Esophagus (tissue), 2 donors: ENCODE results near the gene NUCKS1. TPM values are rescaled to one million over a fixed set of nuclear protein-coding genes. Genes with fewer than 3 reads are reported as not detected.

ENCODE experiments used
- H3K27ac ChIP-seq, 2 donors: one replicate each; pipeline ENCODE4 v1.5.1; 2013; ENCODE audit warnings: low read depth in 2 of 2, mild to moderate bottlenecking in 2 of 2, inconsistent platforms in 1 of 2, low read length in 1 of 2, moderate library complexity in 1 of 2
- H3K27me3 ChIP-seq, 2 donors: one replicate each; pipeline ENCODE4 v1.6.1; 2013; ENCODE audit warnings: low read length in 2 of 2, control low read depth in 1 of 2, mild to moderate bottlenecking in 1 of 2; ENCODE audit not compliant: insufficient read depth in 2 of 2, control insufficient read depth in 1 of 2
- H3K36me3 ChIP-seq, 2 donors: one replicate each; pipeline ENCODE4 v1.6.1; 2013; ENCODE audit warnings: low read length in 1 of 2; ENCODE audit not compliant: control insufficient read depth in 2 of 2, insufficient read depth in 2 of 2
- H3K4me1 ChIP-seq, 2 donors: one replicate each; pipeline ENCODE4 v1.6.1; 2013; ENCODE audit warnings: low read length in 1 of 2; ENCODE audit not compliant: control insufficient read depth in 2 of 2, insufficient read depth in 2 of 2
- H3K4me3 ChIP-seq, 2 donors: one replicate each; pipeline ENCODE4 v1.5.1; 2013; ENCODE audit warnings: low read length in 2 of 2, mild to moderate bottlenecking in 2 of 2, low read depth in 1 of 2, moderate library complexity in 1 of 2
- H3K9me3 ChIP-seq, 2 donors: one replicate each; pipeline ENCODE4 v1.6.1; 2013; ENCODE audit warnings: mild to moderate bottlenecking in 2 of 2, low read depth in 1 of 2, low read length in 1 of 2, moderate library complexity in 1 of 2; ENCODE audit not compliant: control insufficient read depth in 2 of 2, insufficient read depth in 1 of 2
- WGBS, 2 donors: extraction: QIAGEN DNeasy Blood & Tissue Kit; methylation state at CpG; one replicate each; pipeline ENCODE4 v1.1.7; 2013; 5-methylcytosine and 5-hydroxymethylcytosine counted together
- polyA plus RNA-seq, 2 donors: library from polyadenylated mRNA; stranded (reverse); fragments of 200-250 nt; gene quantifications; one replicate each; pipeline ENCODE4 v1.2.3, GENCODE V29; 2013
- donor health status: healthy with polysubstance abuse.
- donor health status: Bipolar disorder and iron deficiency.

The NUCKS1 gene
- polyA plus RNA-seq: 10 to 100 TPM; 25.1 to 26.5 TPM

- H3K4me3 ChIP-seq: peak within 1 kb of the TSS; percentile 77 to 94
- WGBS, 2 donors: 1% methylated on average over 27 of the region's 27 CpGs
- no peaks in the 10 kb centered on the region for H3K9me3 ChIP-seq
These were observed at the start of gene NUCKS1 for GRCh38 chr1:205750138-205751035. TSS of gene NUCKS1 (minus strand) at chr1:205750182. CDS start at chr1:205749973, 209 bp downstream.

GRCh38 chr1:205798577-205798976 lies 48.6 kb upstream of the NUCKS1 start:
- peaks cover 6 to 7% of the 10 kb centered on the region in 2 donors for H3K4me1 ChIP-seq
- H3K36me3 ChIP-seq: peaks cover 15 to 23% of the 10 kb centered on the region in 2 donors
- H3K4me3 ChIP-seq: no peak overlapping the region
- H3K9me3 ChIP-seq: no peaks in the 10 kb centered on the region
- H3K27me3 ChIP-seq: no peaks in the 10 kb centered on the region
- WGBS, 2 donors: 50 to 56% methylated on average over 5 of the region's 5 CpGs
- H3K27ac ChIP-seq: no peak overlapping the region

More at GRCh38 chr1:205750138-205751035, at the start of gene NUCKS1:
- Histone ChIP-seq H3K4me1 (no peaks in the 10 kb centered on the region), H3K27ac (peak within 1 kb of the TSS; percentile 99), H3K36me3 (no peaks in the 10 kb centered on the region), H3K27me3 (no peaks in the 10 kb centered on the region)

GRCh38 chr1:205797168-205797567 lies 47.2 kb upstream of the NUCKS1 start:
- H3K4me3 ChIP-seq: no peak overlapping the region
- WGBS, 2 donors: 86 to 98% methylated on average over 2 of the region's 2 CpGs

GRCh38 chr1:205794011-205794730 lies 44.2 kb upstream of the NUCKS1 start:
- H3K4me1 ChIP-seq: peaks cover 5% of the 10 kb centered on the region in 2 donors
- H3K4me3 ChIP-seq: no peak overlapping the region
- H3K27me3 ChIP-seq: no peaks in the 10 kb centered on the region
- WGBS, 2 donors: 73 to 74% methylated on average over 5 of the region's 5 CpGs
- no peaks in the 10 kb centered on the region for H3K9me3 ChIP-seq
- peaks cover 15 to 20% of the 10 kb centered on the region in 2 donors for H3K36me3 ChIP-seq
- no peak overlapping the region for H3K27ac ChIP-seq

More at GRCh38 chr1:205797168-205797567, 47.2 kb upstream of the NUCKS1 start:
- peaks cover 6 to 7% of the 10 kb centered on the region in 2 donors for H3K4me1 ChIP-seq
- H3K36me3 ChIP-seq: peaks cover 15 to 25% of the 10 kb centered on the region in 2 donors
- H3K9me3 ChIP-seq: no peaks in the 10 kb centered on the region
- no peak overlapping the region for H3K27ac ChIP-seq
- no peaks in the 10 kb centered on the region for H3K27me3 ChIP-seq

- peaks cover 10 to 16% of the 10 kb centered on the region in 2 donors for H3K36me3 ChIP-seq
- peaks cover 0 to 1% of the 10 kb centered on the region in 2 donors for H3K4me1 ChIP-seq
- H3K27ac ChIP-seq: no peak overlapping the region
- no peaks in the 10 kb centered on the region for H3K9me3 ChIP-seq
- H3K4me3 ChIP-seq: no peak overlapping the region
- 67 to 69% methylated on average over 6 of the region's 6 CpGs for WGBS, 2 donors
- no peaks in the 10 kb centered on the region for H3K27me3 ChIP-seq
These were observed 43.1 kb upstream of the NUCKS1 start for GRCh38 chr1:205792961-205793673.

- 81 to 83% methylated on average over 8 of the region's 8 CpGs for WGBS, 2 donors
- peaks cover 10 to 16% of the 10 kb centered on the region in 2 donors for H3K36me3 ChIP-seq
- H3K9me3 ChIP-seq: no peaks in the 10 kb centered on the region
These were observed 42.5 kb upstream of the NUCKS1 start for GRCh38 chr1:205792481-205792881.

GRCh38 chr1:205791568-205792180 lies 41.7 kb upstream of the NUCKS1 start:
- no peak overlapping the region for H3K4me3 ChIP-seq
- peaks cover 5 to 11% of the 10 kb centered on the region in 2 donors for H3K36me3 ChIP-seq
- 51% methylated on average over 5 of the region's 5 CpGs for WGBS, 2 donors
- H3K9me3 ChIP-seq: no peaks in the 10 kb centered on the region
- H3K27me3 ChIP-seq: no peaks in the 10 kb centered on the region
- H3K27ac ChIP-seq: no peak overlapping the region
- no peaks in the 10 kb centered on the region for H3K4me1 ChIP-seq

More at GRCh38 chr1:205792481-205792881, 42.5 kb upstream of the NUCKS1 start:
- Histone ChIP-seq H3K27me3 (no peaks in the 10 kb centered on the region), H3K4me1 (peaks cover 0 to 1% of the 10 kb centered on the region in 2 donors), H3K27ac (no peak overlapping the region), H3K4me3 (no peak overlapping the region)

- no peaks in the 10 kb centered on the region for H3K27me3 ChIP-seq
- no peak overlapping the region for H3K4me3 ChIP-seq
- H3K36me3 ChIP-seq: no peaks in the 10 kb centered on the region
- H3K9me3 ChIP-seq: no peaks in the 10 kb centered on the region
- peaks cover 2% of the 10 kb centered on the region in 2 donors for H3K4me1 ChIP-seq
- H3K27ac ChIP-seq: no peak overlapping the region
- 83 to 86% methylated on average over 10 of the region's 10 CpGs for WGBS, 2 donors
These were observed 37.4 kb upstream of the NUCKS1 start for GRCh38 chr1:205787287-205787916.
